GM18867 (cell line): ENCODE data around the gene CLNK.
A peak's percentile ranks its signal among the peaks of the same experiment; 100 is the strongest.

Source experiments
- ATAC-seq: cut with Tn5 transposase; IDR thresholded peaks from one replicate; pipeline ENCODE4 v1.9.1; 2021; ENCODE audit warnings: mild to moderate bottlenecking, moderate library complexity; ENCODE audit not compliant: unreplicated experiment

CLNK gene, protein sequence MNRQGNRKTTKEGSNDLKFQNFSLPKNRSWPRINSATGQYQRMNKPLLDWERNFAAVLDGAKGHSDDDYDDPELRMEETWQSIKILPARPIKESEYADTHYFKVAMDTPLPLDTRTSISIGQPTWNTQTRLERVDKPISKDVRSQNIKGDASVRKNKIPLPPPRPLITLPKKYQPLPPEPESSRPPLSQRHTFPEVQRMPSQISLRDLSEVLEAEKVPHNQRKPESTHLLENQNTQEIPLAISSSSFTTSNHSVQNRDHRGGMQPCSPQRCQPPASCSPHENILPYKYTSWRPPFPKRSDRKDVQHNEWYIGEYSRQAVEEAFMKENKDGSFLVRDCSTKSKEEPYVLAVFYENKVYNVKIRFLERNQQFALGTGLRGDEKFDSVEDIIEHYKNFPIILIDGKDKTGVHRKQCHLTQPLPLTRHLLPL

DNA sequence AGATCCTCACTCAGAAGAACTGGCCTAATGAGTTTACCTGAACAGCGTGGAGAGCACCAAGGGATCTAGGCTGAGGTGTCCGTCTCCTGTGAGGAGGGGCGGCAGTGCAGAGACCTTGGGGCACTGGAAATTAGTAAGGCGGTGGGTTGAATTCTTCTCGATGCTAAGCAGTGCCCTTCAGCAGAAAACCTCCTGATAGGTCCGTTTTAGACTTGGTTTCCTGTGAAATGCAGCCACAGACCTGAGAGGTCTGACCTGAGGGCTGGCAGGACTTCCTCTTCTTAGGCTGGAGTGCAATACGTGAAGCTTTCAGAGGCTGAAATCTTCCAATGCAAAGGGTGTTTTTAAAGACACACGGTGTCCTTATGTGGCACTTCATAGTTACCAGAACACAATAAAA lies at the start of gene CLNK:
Gene CLNK, minus strand, starts transcription at position 138 of the 400 bp plus-strand sequence. CDS start 16,899 bp downstream, outside the sequence.
- peak; percentile 87 for ATAC-seq

DNA sequence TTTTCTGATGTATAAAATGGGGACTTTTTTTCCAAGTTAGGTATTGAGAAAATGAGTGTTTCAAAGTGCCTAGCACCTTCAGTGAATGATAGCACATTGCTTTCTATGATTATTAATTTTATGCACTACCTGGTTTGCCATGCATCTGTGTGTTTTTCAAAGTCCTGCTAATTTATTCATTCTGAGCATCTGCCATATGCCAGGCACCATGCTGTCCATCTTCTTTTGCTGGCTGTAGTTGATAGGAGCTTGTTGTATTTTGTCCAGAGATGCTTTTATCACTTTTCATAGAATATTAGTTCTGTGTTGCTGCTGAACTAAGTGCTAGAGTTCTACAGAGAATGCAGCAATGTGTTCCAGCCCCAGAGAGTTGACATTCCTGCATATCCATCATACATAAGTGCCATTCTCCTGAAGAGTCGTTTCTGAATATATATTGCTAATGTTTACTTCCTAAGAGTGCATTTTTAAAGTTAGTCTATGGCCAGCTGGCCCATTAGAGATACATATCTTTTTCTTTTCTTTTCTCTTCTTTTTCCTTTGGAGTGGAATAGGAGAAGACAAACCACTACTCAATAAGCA lies 49.0 kb upstream of the CLNK start:
- ATAC-seq = no peak

DNA sequence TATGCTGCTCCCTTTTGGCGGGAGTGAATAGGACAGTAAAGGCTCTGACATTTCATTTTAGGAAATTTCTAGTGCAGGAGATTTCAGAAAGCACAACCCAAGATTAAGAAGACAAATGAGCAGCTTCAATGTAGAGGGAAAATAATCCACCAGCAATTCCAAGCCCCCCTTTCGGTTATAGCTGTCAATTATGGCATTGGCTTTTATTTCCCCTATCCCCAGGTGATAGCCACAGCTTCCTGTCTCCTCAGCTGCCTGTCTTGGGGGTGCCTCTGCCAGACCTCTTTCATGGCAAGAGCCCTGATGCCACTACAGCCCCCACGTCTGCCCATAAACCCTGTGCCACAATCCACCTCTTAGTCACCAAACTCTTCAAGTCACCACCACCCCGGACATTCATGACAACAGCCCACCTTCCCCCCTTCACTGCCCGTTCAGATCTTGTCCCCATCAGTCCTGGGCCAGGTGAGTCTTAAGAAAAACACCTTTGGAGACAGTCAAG lies 48.4 kb upstream of the CLNK start:
- no peak for ATAC-seq

DNA sequence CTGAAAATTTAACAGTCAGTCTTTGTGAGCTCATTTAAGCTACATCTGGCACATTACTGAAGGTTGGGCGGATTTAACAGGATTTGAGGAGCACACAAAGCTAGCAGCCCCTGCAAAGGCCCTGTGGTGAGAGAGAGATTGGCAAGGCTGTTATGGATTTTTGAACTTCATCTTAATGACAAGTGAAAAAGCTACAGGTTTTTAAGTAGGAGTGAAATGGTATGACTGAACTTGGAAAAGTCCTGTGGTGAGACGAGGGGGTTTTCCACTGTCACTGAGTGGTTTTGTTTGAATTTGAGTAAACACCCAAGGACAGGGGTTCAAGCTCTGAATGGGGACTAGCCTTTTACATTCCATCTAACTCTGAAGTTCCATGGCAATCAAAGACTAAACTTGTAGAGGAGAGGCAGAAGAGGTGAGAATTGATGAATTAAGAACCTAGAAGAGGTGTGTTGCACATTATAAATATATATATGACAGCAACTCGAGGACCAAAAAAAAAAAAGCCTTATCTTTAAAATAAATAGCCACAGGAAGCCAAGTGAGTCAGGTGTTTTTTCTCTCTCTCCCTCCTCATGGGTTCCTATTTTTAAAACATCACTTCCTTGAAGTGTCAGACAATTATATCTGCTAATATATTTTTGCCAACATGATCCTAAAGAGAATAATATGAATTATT lies 47.8 kb upstream of the CLNK start:
- no peak for ATAC-seq

DNA sequence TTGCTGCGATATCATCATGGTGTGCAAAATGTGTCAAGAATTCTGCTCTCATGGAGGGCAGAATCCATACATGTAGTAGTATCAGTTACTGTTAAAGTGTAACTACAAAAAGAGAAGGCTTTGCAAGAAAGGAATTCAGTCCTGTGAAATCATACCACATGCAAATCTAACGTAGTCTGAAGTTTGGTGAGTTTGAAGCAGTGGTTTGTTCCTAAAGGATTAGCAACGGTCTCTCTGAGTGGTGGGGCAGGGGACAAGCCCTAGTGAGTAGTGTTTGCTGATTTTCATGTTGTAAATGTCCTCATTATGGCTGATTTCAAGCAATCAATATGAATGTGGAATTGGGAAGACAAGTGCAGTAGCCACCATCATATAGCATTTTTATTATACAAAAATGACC lies 47.1 kb upstream of the CLNK start:
- ATAC-seq = no peak

DNA sequence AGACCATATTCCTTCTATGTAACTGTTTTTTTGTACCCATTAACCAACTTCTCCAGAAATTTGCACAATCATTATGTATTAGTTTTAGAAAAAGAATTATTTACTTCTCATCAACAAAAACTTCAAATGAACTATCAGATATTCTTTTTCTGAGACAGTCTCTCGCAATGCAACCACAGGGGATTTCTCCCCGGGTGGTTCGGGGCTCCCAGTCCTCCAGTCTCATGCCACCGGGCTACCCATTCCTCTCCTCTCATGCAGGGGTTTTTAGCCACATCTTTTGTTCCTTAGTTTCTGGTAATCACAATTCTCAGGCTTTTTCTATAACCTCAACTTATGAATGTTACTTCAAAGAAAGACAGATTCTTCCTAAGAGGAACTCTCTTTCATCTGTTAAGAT lies 46.6 kb upstream of the CLNK start:
- no peak for ATAC-seq

DNA sequence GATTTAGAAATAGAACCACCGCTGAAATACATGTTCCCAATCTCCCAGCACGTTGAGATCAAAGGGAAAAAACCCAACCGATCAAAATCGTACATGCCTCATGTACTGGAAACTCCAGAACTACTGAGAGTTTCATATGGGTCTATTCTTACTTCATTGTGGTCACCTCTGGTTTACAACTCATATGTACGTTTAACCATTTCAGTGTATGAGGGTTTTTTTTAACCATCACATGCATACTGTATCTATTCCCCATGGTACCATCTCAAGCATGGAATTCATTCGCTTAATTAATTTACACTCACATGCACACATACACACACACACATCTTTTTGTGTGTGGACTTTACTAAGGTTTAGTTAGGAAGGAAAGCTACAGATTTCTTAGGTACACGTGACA lies 46.0 kb upstream of the CLNK start:
- peak; percentile 53 for ATAC-seq

DNA sequence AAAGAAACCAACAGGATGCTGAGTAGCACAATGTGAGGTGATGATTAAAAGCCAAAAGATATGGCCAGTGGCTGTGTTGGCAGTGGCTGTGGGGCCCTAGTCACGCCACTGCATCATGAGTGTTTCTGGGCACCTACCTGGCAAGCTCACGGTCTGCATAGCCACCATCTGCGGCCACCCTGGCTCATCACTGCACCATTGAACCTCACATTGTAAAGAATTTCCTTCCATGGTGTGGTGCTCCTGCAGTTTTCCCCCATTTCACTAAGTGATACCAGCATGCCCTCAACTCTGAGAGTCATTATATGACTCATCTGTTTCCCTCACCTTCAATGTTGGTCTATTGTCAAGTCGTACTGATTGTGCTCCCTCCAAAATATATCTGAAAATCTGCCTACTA lies 45.5 kb upstream of the CLNK start:
- ATAC-seq = peak; percentile 49

DNA sequence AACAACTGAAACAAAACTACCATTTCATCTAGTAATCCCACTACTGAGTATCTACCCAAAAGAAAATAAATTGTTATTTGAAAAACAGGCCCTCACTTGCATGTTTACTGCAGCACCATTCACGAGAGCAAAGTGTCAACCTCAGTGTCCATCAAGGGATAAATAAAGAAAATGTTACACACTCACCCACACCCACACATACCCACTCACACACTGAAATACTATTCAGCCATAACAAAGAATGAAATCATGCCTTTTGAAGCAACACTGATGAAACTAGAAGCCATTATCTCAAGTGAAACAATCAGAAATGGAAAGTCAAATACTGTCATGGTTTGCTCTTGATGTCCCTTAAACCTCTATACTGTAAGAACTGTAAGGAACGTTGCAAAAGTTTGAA lies 44.8 kb upstream of the CLNK start:
- ATAC-seq = no peak

DNA sequence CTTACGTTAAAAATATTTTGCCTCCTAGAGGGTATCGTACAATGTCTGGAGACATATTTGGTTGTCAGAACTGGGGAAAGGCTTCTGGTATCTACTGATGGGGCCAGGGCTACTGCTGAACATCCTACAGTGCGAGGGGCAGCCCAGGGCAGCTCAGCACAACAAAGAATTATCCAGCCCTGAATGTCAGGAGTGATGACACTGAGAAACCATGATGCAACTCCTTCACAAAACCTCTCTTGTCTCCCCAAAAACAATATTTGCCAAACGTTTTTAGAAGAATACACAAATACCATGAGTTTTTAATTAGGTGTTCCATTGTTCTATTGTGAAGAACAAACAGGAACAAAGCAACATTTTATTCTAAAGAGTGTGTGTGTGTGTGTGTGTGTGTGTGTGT lies 43.4 kb upstream of the CLNK start:
- no peak for ATAC-seq

DNA sequence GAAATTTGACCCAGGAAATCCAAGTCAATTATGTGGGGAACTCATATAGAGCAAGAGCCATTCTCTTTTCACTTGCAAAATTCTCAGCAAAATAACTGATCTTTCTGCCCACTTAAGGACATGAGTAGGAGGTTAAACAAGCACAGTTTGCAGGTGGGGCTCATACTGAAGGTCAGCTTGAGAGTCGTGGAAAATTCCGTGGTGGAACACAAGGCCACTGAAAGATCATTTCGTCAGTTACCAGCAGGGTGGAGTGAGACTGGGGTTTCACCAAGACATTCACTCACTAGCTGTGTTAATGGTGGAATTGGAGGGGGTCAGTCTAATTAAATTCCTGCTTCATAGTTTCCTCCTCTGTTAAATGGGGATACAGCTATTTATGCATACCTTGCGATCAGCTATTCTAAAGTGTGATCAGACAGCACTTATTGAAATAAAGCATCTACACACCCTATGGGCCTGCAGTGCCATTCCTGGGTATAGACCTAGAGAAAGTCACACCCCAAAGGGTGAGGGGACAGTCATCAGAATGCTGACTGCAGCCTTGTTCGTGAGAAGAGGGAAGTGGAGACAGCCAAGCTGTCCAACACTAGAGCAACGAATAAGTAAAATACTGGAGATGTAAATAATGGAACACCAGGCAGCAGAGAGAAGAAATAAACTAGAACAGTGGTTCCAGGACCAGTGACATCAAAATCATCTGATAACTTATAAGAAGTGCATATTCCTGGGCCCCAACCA lies 42.7 kb upstream of the CLNK start:
- ATAC-seq = peak; percentile 22

DNA sequence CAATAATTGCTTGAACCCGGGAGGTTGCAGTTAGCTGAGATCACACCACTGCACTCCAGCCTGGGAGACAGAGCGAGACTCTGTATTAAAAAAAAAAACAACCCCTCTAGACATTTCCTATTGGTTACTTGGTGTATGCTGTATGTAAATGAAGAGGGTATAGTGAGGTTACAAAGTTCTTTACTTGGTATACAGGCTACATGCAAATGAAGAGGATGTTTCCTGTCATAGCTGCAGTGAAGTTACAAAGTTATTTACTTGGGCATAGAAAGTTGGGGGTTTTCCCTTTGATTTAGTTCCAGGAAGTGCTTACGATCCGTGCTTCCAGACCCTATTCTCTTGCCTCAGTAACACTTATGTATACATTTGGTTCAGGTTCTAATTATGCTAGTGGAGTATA lies 38.4 kb upstream of the CLNK start:
- peak; percentile 93 for ATAC-seq

DNA sequence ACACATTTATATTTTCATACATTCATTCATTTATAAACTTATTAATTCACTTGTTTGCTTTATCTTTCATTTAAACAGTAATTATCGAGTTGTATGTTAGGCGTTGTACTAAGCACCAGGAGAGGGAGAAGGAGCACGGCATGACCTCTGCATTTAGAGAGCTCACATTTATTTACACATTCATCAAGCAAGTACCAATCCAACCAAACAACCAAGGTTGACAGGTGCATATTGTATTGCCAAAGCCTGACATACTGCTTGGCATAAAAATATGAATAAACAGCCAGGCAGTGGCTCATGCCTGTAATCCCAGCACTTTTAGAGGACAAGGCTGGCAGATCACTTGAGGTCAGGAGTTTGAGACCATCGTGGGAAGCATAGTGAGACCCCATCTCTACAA lies 37.0 kb upstream of the CLNK start:
- ATAC-seq = no peak

DNA sequence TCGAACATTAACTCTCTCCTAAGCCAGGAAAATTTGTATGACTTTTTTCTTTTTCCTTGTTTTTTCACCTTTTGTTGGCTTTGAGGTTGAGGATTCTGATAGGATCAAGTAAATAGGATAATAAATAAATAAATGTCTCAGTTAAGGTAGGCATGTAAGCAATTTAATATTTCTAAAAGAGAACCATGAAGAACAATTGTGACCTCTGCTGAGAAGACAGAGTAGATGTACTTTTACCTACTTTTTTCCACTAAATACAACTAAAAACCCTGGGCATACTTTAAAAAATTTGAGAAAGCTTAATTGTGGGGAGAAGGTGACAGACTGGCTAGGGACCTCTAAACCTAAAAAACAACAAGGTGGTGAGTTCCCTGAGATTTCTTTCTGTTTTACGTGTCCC lies 31.6 kb upstream of the CLNK start:
- no peak for ATAC-seq

DNA sequence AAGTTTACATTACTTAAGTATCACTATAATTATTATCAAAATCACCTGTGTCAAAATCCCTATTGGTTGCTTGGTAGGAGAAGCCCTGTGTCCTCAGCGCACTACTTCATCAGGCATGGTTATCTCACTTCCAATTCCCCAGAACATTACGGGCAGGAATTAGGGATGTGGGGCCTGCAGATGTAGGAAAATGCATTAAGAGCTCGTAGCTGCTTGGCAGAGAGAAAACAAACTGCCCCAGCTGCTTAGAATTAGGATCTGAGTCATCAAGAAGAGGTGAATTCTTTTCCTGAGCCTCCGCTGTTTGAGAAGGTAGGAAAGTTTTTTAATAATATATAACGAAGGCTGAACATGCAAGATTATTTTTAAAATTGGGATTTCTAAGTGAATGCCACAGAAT lies 31.1 kb upstream of the CLNK start:
- ATAC-seq = no peak

DNA sequence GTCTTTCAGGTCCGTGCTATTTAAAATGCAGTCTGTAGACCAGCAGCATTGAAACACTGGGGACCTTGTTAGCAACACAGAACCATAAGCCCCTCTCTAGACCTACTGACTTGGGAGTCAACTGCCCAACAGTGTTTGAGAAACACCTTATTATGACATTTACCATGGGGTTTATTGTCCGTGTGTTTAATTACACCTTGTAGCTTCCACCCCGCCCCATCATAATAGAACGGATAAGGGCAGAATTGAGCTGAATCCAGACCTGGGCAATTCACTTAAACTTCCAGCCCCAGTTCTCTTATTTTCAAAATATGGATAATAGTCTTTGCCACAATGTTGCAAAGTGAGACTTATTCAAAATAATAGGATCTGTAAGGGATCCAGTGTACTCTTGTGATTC lies 30.6 kb upstream of the CLNK start:
- no peak for ATAC-seq

DNA sequence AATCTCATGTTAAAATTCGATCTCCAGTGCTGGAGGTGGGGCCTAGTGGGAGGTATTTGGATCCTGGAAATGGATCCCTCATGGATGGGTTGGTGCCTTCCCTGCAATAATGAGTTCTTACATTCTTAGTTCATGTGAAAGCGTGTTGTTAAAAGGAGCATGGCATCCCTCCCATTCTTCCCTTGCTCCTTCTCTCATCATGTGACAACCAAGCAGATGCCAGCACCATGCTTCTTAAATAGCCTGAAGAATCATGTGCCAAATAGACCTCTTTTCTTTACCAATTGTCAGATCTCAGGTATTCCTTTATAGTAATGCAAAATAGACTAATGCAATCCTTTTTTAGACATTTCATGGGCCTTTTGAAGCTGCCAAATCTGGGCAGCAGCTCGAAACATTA lies 29.0 kb upstream of the CLNK start:
- ATAC-seq = no peak

DNA sequence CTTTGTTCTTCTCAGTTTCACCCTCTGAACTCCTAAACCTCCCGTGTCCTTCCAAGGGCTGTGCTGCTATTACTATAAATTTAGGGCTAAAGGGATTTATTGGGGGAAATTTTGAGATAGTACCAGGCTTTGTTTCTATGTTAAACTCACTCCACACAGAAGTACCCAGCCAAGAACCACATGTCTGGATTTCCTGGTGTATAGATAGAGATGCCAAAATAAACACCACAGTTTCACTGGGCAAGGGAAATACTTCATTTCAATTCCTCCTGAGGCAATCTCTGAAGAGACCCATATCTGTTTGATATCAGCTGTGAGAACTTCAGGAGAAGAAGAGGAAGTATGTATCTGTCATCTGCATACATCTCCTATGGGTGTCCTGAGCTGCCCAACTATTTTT lies 21.7 kb upstream of the CLNK start:
- ATAC-seq = no peak

DNA sequence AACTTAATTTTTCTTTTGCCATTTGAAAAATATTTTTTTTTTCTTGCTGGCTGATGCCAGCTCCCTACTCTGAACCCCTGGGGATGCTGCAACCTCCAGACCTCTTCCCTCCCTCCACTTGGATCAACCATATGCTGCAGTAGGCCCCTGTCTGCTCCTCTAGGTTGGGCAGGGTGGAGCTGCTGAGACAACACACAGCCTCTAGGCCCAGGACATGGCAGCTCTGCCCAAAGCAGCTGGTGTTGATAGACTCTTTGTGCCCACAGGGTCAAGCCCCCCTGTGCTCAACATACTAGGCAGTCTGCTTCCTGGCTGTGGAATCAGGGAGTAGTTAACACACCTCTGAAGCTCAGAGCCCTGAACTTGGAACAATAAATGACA lies 19.9 kb upstream of the CLNK start:
- ATAC-seq = no peak

DNA sequence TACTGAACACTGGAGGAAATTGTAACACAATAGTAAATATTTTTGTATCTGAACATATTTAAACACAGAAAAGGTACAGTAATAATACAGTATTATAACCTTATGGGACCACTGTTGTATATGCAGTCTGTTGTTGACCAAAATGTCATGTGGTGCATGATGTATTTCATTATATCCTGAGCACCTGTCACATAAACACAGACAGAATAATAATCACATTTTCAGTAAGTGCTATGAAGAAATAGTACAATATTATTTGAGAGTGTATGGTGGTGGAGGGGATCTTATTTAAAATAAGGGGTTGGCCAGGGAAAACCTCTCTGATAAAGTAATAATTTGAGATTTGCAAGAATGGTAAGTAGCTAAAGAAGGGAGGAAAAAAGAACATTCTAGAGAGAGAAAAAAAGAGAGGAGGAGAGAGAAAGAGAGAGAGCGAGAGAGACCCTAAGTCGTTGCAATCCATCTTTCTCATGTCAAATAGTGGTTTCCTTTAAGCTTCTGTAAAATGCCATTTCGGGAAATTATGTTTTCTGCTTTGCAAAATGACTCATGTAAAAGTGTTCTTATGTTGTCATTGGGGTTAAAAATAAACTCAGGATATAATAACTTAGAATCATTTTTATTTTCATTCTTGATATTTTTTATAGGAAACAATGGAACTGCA lies 19.3 kb upstream of the CLNK start:
- no peak for ATAC-seq

DNA sequence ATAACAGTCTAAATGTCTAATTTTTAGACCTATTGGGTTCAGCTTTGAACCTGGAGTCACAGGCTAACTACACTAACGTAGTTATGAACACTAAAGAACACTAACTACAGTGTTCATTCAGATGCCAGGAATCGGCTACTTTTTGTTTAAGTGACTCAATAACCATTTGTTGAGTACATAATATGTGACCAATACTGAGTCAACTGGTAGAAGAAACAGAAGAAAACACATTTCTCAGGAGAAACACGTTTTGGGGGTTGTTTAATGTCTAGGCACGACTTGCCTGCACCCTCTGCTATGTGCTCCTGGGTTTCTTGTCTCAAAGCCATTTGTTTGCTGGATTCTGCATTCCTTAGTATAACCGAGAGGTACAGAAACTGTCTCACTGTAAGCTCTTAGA lies 18.6 kb upstream of the CLNK start:
- ATAC-seq = no peak
